GM12878 (cell line): ENCODE measurements around the gene EYS. TPM values are rescaled to one million over a fixed set of nuclear protein-coding genes. Genes with fewer than 3 reads are reported as not detected.

Source experiments
- ATAC-seq: fragments of 200-7000 bp; cut with Tn5 transposase; 3 replicates; pipeline ENCODE4 v1.9.1; 2020; ENCODE audit warnings: mild to moderate bottlenecking, moderate library complexity
- BruUV-seq: library from RNA; stranded (reverse); fragments of 400-500 nt; replicated peaks from 2 replicates; lab custom pipeline; 2021; lab: Mats Ljungman, UMichigan
- CTCF ChIA-PET: fragments of 300-600 bp; sonication (Branson Sonifier 250); formaldehyde crosslinking; extraction: SDS; loops from one replicate; lab custom pipeline; 2021; ENCODE audit warnings: inconsistent platforms; lab: Yijun Ruan, JAX
- POLR2A ChIA-PET: fragments of 350-600 bp; formaldehyde crosslinking; extraction: SDS; loops from one replicate; lab custom pipeline; 2021; ENCODE audit warnings: inconsistent platforms; lab: Charles Lee
- RAD21 ChIA-PET: fragments of 300-600 bp; sonication (Branson Sonifier 250); formaldehyde crosslinking; loops from one replicate; lab custom pipeline; 2023; ENCODE audit warnings: antibody characterized with exemption; ENCODE audit not compliant: unreplicated experiment; lab: Charles Lee
- SMC1A ChIA-PET: fragments of 300-600 bp; sonication (Branson Sonifier 250); formaldehyde crosslinking; loops from one replicate; lab custom pipeline; 2023; ENCODE audit not compliant: unreplicated experiment, uncharacterized antibody; lab: Charles Lee
- DNase-seq: peaks from one replicate; pipeline ENCODE4 v3.0.0-alpha.2; 2011; ENCODE audit warnings: low read depth, low spot score
- FAIRE-seq: peaks from 3 replicates; lab custom pipeline; 2011; peaks lifted over from hg19 to GRCh38; lab: Jason Lieb, UNC
- H2AFZ ChIP-seq: 2 replicates; pipeline ENCODE4 v1.6.0; 2011; ENCODE audit warnings: low read depth, low read length, control low read depth; ENCODE audit not compliant: control insufficient read depth
- H3K27ac ChIP-seq: 2 replicates; pipeline ENCODE4 v1.5.1; 2011; ENCODE audit warnings: control low read depth; ENCODE audit not compliant: control insufficient read depth, insufficient read depth
- H3K27me3 ChIP-seq, 2 experiments: replicated peaks in 1 of 2; 2 replicates each; pipeline versions ENCODE4 v1.6.0 to v1.6.1; 2011; ENCODE audit warnings: low read length in 1 of 2; ENCODE audit not compliant: control insufficient read depth in 2 of 2, insufficient read depth in 2 of 2
- H3K36me3 ChIP-seq, 2 experiments: 2 replicates each; pipeline ENCODE4 v1.5.1; 2011; ENCODE audit warnings: low read length in 1 of 2; ENCODE audit not compliant: control insufficient read depth in 2 of 2, insufficient read depth in 2 of 2
- H3K4me1 ChIP-seq: 2 replicates; pipeline ENCODE4 v1.6.1; 2011; ENCODE audit warnings: mild to moderate bottlenecking, low read length, moderate library complexity, mixed read lengths; ENCODE audit not compliant: control insufficient read depth, insufficient read depth
- H3K4me2 ChIP-seq: 2 replicates; pipeline ENCODE4 v1.6.0; 2011; ENCODE audit warnings: control low read depth; ENCODE audit not compliant: control insufficient read depth, insufficient read depth
- H3K4me3 ChIP-seq: fragments of 200-600 bp; sonication (generic); 2 replicates; pipeline ENCODE4 v1.5.1; 2016
- H3K79me2 ChIP-seq: 2 replicates; pipeline ENCODE4 v1.6.0; 2011; ENCODE audit warnings: low read length; ENCODE audit not compliant: control insufficient read depth, insufficient read depth
- H3K9ac ChIP-seq: 2 replicates; pipeline ENCODE4 v1.8.0; 2011; ENCODE audit warnings: low read length, control low read depth, mixed read lengths; ENCODE audit not compliant: control insufficient read depth, insufficient read depth
- H3K9me3 ChIP-seq: replicated peaks from 3 replicates; pipeline ENCODE4 v1.5.1; 2011; ENCODE audit warnings: mild to moderate bottlenecking, low read length; ENCODE audit not compliant: control insufficient read depth, insufficient read depth
- H4K20me1 ChIP-seq: 2 replicates; pipeline ENCODE4 v1.6.0; 2011; ENCODE audit not compliant: control insufficient read depth, insufficient read depth
- CBX3 ChIP-seq: fragments of 200-600 bp; sonication (generic); IDR thresholded peaks from 2 replicates; pipeline ENCODE4 v1.6.1; 2016; ENCODE audit warnings: low read depth, borderline replicate concordance
- EED ChIP-seq: sonication (generic); IDR thresholded peaks from 2 replicates; pipeline ENCODE4 v1.6.1; 2016; ENCODE audit warnings: antibody characterized with exemption, low read depth
- EP300 ChIP-seq, 2 experiments: fragments of 150-350 bp in 1 of 2; IDR thresholded peaks; 2 replicates each; pipeline ENCODE4 v1.6.1; 2011 to 2012; ENCODE audit warnings: low read depth in 2 of 2, low read length in 2 of 2, borderline replicate concordance in 1 of 2, improper control_type of control experiment in 1 of 2, inconsistent platforms in 1 of 2; ENCODE audit not compliant: control insufficient read depth in 1 of 2
- EZH2 ChIP-seq: IDR thresholded peaks from 2 replicates; pipeline ENCODE4 v1.6.1; 2012; ENCODE audit warnings: low read depth, mild to moderate bottlenecking, control low read depth, inconsistent platforms, low read length, borderline replicate concordance; ENCODE audit not compliant: control insufficient read depth
- GATAD2B ChIP-seq: fragments of 450-650 bp; conservative IDR thresholded peaks from 2 replicates; pipeline ENCODE4 v1.6.1; 2017; ENCODE audit warnings: low read depth, mild to moderate bottlenecking, moderate library complexity
- IKZF1 ChIP-seq: fragments of 450-650 bp; conservative IDR thresholded peaks from 2 replicates; pipeline ENCODE4 v1.6.1; 2017; ENCODE audit warnings: antibody characterized with exemption, mild to moderate bottlenecking
- JUNB ChIP-seq: IDR thresholded peaks from 2 replicates; pipeline ENCODE4 v1.6.1; 2016; ENCODE audit warnings: antibody characterized with exemption, mild to moderate bottlenecking
- PAX8 ChIP-seq: fragments of 450-650 bp; IDR thresholded peaks from 2 replicates; pipeline ENCODE4 v1.6.1; 2017; ENCODE audit warnings: mild to moderate bottlenecking, moderate library complexity
- RAD51 ChIP-seq: fragments of 450-650 bp; IDR thresholded peaks from 2 replicates; pipeline ENCODE4 v1.6.1; 2016; ENCODE audit warnings: moderate library complexity, mild to moderate bottlenecking, inconsistent platforms
- RCOR1 ChIP-seq: conservative IDR thresholded peaks from 2 replicates; pipeline ENCODE4 v1.6.1; 2012; ENCODE audit warnings: low read depth, low read length, improper control_type of control experiment
- RELA ChIP-seq: fragments of 450-650 bp; IDR thresholded peaks from 2 replicates; pipeline ENCODE4 v1.8.0; 2014; ENCODE audit warnings: borderline replicate concordance; ENCODE audit not compliant: partially characterized antibody
- SIX5 ChIP-seq: IDR thresholded peaks from 2 replicates; pipeline ENCODE4 v1.6.1; 2011; ENCODE audit warnings: mild to moderate bottlenecking, low read depth, low read length, moderate library complexity; ENCODE audit not compliant: severe bottlenecking
- STAT3 ChIP-seq: IDR thresholded peaks from 2 replicates; pipeline ENCODE4 v1.6.1; 2011; ENCODE audit warnings: low read depth, low read length, improper control_type of control experiment
- TARDBP ChIP-seq: IDR thresholded peaks from 2 replicates; pipeline ENCODE4 v1.6.1; 2016; ENCODE audit warnings: borderline replicate concordance
- ZNF274 ChIP-seq: IDR thresholded peaks from one replicate; pipeline ENCODE4 v1.8.0; 2011; ENCODE audit not compliant: insufficient read length, insufficient read depth
- ZNF384 ChIP-seq: IDR thresholded peaks from 2 replicates; pipeline ENCODE4 v1.6.1; 2012; ENCODE audit warnings: low read depth, mild to moderate bottlenecking, low read length, improper control_type of control experiment, borderline replicate concordance
- ZZZ3 ChIP-seq: IDR thresholded peaks from 2 replicates; pipeline ENCODE4 v1.6.1; 2011; ENCODE audit warnings: low read depth; ENCODE audit not compliant: control insufficient read depth, insufficient read length
- WGBS: methylation state at CpG from one replicate; pipeline ENCODE4 v1.1.6; 2016; ENCODE audit warnings: low lambda C conversion rate; ENCODE audit not compliant: insufficient replicate concordance, insufficient coverage; ENCODE audit errors: missing lambda C conversion rate; 5-methylcytosine and 5-hydroxymethylcytosine counted together
- in situ Hi-C: fragments of 300-500 bp; cut with MboI; formaldehyde crosslinking; loops from 9 replicates; pipeline ENCODE4 v1.14.3; 2018; ENCODE audit warnings: mixed read lengths
- intact Hi-C: fragments of 100-400 bp; cut with micrococcal nuclease; formaldehyde crosslinking; loops from one replicate; pipeline ENCODE4 v1.14.2; 2022; ENCODE audit not compliant: unreplicated experiment
- polyA plus RNA-seq, 11 experiments: library from polyadenylated mRNA; depleted of rRNA in 4 of 11; unstranded in 6 of 11; stranded (reverse) in 5 of 11; fragments of >200 nt; fragmentation: Nextera tagmentation in 4 of 11; fragmentation: Illumina TruSeq in 1 of 11; extraction: Ambion mirVana in 4 of 11; extraction: Trizol in 1 of 11; gene quantifications; 1 replicate in 1 of 11; 2 replicates in 10 of 11; pipeline versions ENCODE4 v1.2.1 to v1.2.3, GENCODE V29; 2011 to 2016; ENCODE audit warnings: inconsistent platforms in 2 of 11, missing spikeins in 2 of 11, low read depth in 1 of 11
- total RNA-seq, 4 experiments: library from RNA; depleted of rRNA in 3 of 4; stranded (reverse); fragments of >200 nt in 3 of 4; fragmentation: Illumina TruSeq in 1 of 4; extraction: Trizol in 1 of 4; gene quantifications; 2 replicates each; pipeline versions ENCODE4 v1.2.1 to v1.2.3, GENCODE V29; 2013 to 2021

Gene EYS
- total and polyA plus RNA-seq, 10 of the 15 experiments (the other 5 are each of a cell fraction or from before 2014, with no cell fraction given), result under 0.01 to 0.14 (median 0.02) TPM; not detected in 1

GRCh38 chr6:64185621-64186020 lies 1521.4 kb downstream of the EYS start:
- CTCF ChIA-PET, result interaction anchor here (0.6 kb wide), 2 partner anchors 143 to 1398 kb away, joined by 3 read pairs; no protein-coding TSS in a partner anchor
- TF ChIP-seq JUNB, result no peak
- H3K79me2 ChIP-seq, result no peaks in the 10 kb centered on the region
- RAD21 ChIA-PET, result no interaction called here
- intact Hi-C loops (no loop called here), in situ Hi-C loops (no loop called here)
- ATAC-seq (no peak), FAIRE-seq (no peak), DNase-seq (no peak)
- no peaks in the 10 kb centered on the region for H3K36me3 ChIP-seq
- no peaks in the 10 kb centered on the region for H3K27me3 ChIP-seq
- no peak overlapping the region for H3K9ac ChIP-seq
- no peaks in the 10 kb centered on the region; the same call in 2 of the 3 replicates for H3K9me3 ChIP-seq
- no peak overlapping the region for H3K27ac ChIP-seq
- no peak overlapping the region for H3K4me3 ChIP-seq
- no TSS peak for BruUV-seq
- no peaks in the 10 kb centered on the region for H4K20me1 ChIP-seq
- 21% methylated on average over 5 of the region's 5 CpGs for WGBS
- no peak overlapping the region for H3K4me2 ChIP-seq
- SMC1A ChIA-PET, result interaction anchor here (0.7 kb wide), 1 partner anchor 112 kb away, joined by 3 read pairs; no protein-coding TSS in a partner anchor
- POLR2A ChIA-PET, result no interaction called here
- no peaks in the 10 kb centered on the region for H3K4me1 ChIP-seq
- H2AFZ ChIP-seq, result no peak overlapping the region

GRCh38 chr6:64175296-64175695 lies 1531.7 kb downstream of the EYS start:
- DNase-seq, result no peak
- Histone ChIP-seq H3K4me2 (no peak overlapping the region), H3K36me3 (no peaks in the 10 kb centered on the region), H3K4me1 (no peaks in the 10 kb centered on the region), H3K79me2 (no peaks in the 10 kb centered on the region), H3K4me3 (no peak overlapping the region), H3K9ac (no peak overlapping the region), H3K27ac (no peak overlapping the region), H2AFZ (no peak overlapping the region), H3K9me3 (no peaks in the 10 kb centered on the region), H3K27me3 (no peaks in the 10 kb centered on the region)
- in situ Hi-C loops, result no loop called here
- FAIRE-seq, result no peak
- no peak for ATAC-seq
- BruUV-seq, result no TSS peak
- WGBS, result 39% methylated on average over 5 of the region's 5 CpGs
- RAD21 ChIA-PET, result no interaction called here
- CTCF ChIA-PET, result no interaction called here
- POLR2A ChIA-PET, result no interaction called here
- SMC1A ChIA-PET, result interaction anchor here (1.0 kb wide), 1 partner anchor 13 kb away, joined by 3 read pairs; no protein-coding TSS in a partner anchor
- intact Hi-C loops, result no loop called here
- TF ChIP-seq RELA (no peak), GATAD2B (no peak), CBX3 (no peak), ZNF384 (no peak), EZH2 (no peak), TARDBP (no peak), EP300 (IDR thresholded peaks at IDR 0.05; ENCODE audit: borderline replicate concordance in 1 of 2, control insufficient read depth in 1 of 2, low read depth in 2 of 2, low read length in 2 of 2) (no peak), SIX5 (no peak), ZNF274 (no peak), PAX8 (no peak), RCOR1 (no peak), EED (no peak), STAT3 (no peak), ZZZ3 (no peak), RAD51 (no peak), IKZF1 (no peak)
- TF ChIP-seq, all 136 proteins: peak for 0
- H4K20me1 ChIP-seq, result no peaks in the 10 kb centered on the region
